K562 (cell line): ENCODE results near the gene RPH3AL. TPM values are rescaled to one million over a fixed set of nuclear protein-coding genes. Genes with fewer than 3 reads are reported as not detected.

Experiments
- ATAC-seq: fragments of 200-7000 bp; cut with Tn5 transposase; 3 replicates; pipeline ENCODE4 v1.9.1; 2020; ENCODE audit warnings: moderate library complexity
- BruUV-seq: library from RNA; stranded (reverse); fragments of 400-500 nt; replicated peaks from 2 replicates; lab custom pipeline; 2021; lab: Mats Ljungman, UMichigan
- CTCF ChIA-PET: fragments of 300-600 bp; formaldehyde crosslinking; extraction: SDS; loops from one replicate; lab custom pipeline; 2021; ENCODE audit warnings: low intra/inter-chr PET ratio; lab: Yijun Ruan, JAX
- POLR2A ChIA-PET: fragments of 300-600, 350-650 bp; sonication (Branson Sonifier 250); formaldehyde crosslinking; extraction: SDS; loops from one replicate; lab custom pipeline; 2021; ENCODE audit warnings: antibody characterized with exemption, inconsistent platforms; lab: Yijun Ruan, JAX
- DNase-seq, 4 experiments: peaks; one replicate each; pipeline versions ENCODE4 v3.0.0 to v3.0.0-alpha.2; 2011 to 2018; ENCODE audit warnings: low spot score in 3 of 4, mixed read lengths in 3 of 4; ENCODE audit errors: extremely low read depth in 1 of 4
- FAIRE-seq: peaks from 2 replicates; lab custom pipeline; 2011; peaks lifted over from hg19 to GRCh38; lab: Jason Lieb, UNC
- H2AFZ ChIP-seq: 2 replicates; pipeline ENCODE4 v1.6.0; 2011; ENCODE audit warnings: low read depth, low read length, control low read depth, inconsistent platforms
- H3K27ac ChIP-seq: fragments of 200-600 bp; 3 replicates; pipeline ENCODE4 v1.8.0; 2011; ENCODE audit warnings: low read depth, mild to moderate bottlenecking, control low read depth, inconsistent platforms, low read length, moderate library complexity, mixed read lengths; ENCODE audit errors: extremely low read depth
- H3K27me3 ChIP-seq, 2 experiments: fragments of 300-600 bp in 1 of 2; 2 replicates in 1 of 2; 3 replicates in 1 of 2; pipeline versions ENCODE4 v1.6.0 to v1.8.0; 2011; ENCODE audit warnings: inconsistent platforms in 2 of 2, low read length in 2 of 2, mild to moderate bottlenecking in 1 of 2, mixed read lengths in 1 of 2, moderate library complexity in 1 of 2; ENCODE audit not compliant: control insufficient read depth in 2 of 2, insufficient read depth in 2 of 2
- H3K36me3 ChIP-seq: fragments of 300-600 bp; 3 replicates; pipeline ENCODE4 v1.8.0; 2011; ENCODE audit warnings: mild to moderate bottlenecking, low read length, inconsistent platforms; ENCODE audit not compliant: control insufficient read depth, insufficient read depth
- H3K4me1 ChIP-seq, 2 experiments: fragments of 200-600 bp in 1 of 2; replicated peaks in 1 of 2; 2 replicates in 1 of 2; 3 replicates in 1 of 2; pipeline versions ENCODE4 v1.5.1 to v1.8.0; 2011; ENCODE audit warnings: inconsistent platforms in 2 of 2, low read length in 2 of 2, mild to moderate bottlenecking in 1 of 2, mixed read lengths in 1 of 2, moderate library complexity in 1 of 2; ENCODE audit not compliant: control insufficient read depth in 2 of 2, insufficient read depth in 2 of 2
- H3K4me2 ChIP-seq: 2 replicates; pipeline ENCODE4 v1.6.1; 2011; ENCODE audit warnings: low read length, control low read depth, inconsistent platforms, mixed read lengths; ENCODE audit not compliant: insufficient read depth
- H3K4me3 ChIP-seq: fragments of 200-600 bp; sonication (generic), shearing (Covaris generic); 2 replicates; pipeline ENCODE4 v1.5.1; 2016; ENCODE audit warnings: control low read depth, inconsistent platforms
- H3K79me2 ChIP-seq: fragments of 200-600 bp; 3 replicates; pipeline ENCODE4 v1.8.0; 2011; ENCODE audit warnings: low read length, inconsistent platforms; ENCODE audit not compliant: control insufficient read depth, insufficient read depth
- H3K9ac ChIP-seq, 2 experiments: 2 replicates each; pipeline versions ENCODE4 v1.6.0 to v1.6.1; 2011; ENCODE audit warnings: low read depth in 2 of 2, low read length in 2 of 2, control low read depth in 1 of 2, inconsistent platforms in 1 of 2, mild to moderate bottlenecking in 1 of 2, mixed read lengths in 1 of 2; ENCODE audit not compliant: insufficient read depth in 1 of 2
- H3K9me1 ChIP-seq: one replicate; pipeline ENCODE4 v1.6.0; 2011; ENCODE audit warnings: inconsistent platforms, mild to moderate bottlenecking, low read length, moderate library complexity; ENCODE audit not compliant: control insufficient read depth, insufficient read depth
- H3K9me3 ChIP-seq: replicated peaks from 2 replicates; pipeline ENCODE4 v1.5.1; 2011; ENCODE audit warnings: low read depth, low read length, inconsistent platforms; ENCODE audit not compliant: control insufficient read depth, insufficient read depth
- H4K20me1 ChIP-seq: replicated peaks from 2 replicates; pipeline ENCODE4 v1.6.1; 2011; ENCODE audit warnings: low read length, inconsistent platforms, mixed read lengths; ENCODE audit not compliant: control insufficient read depth, insufficient read depth
- HES1 ChIP-seq: fragments of 450-650 bp; IDR thresholded peaks from 2 replicates; pipeline ENCODE4 v1.6.1; 2016; ENCODE audit warnings: low read depth, mild to moderate bottlenecking, moderate library complexity
- HIVEP1 ChIP-seq: fragments of 250-450 bp; sonication (Bioruptor Pico); IDR thresholded peaks from 2 replicates; pipeline ENCODE4 v1.4.0; 2020; ENCODE audit warnings: mild to moderate bottlenecking
- IFI16 ChIP-seq: fragments of 250-450 bp; sonication (Bioruptor Pico); IDR thresholded peaks from 2 replicates; pipeline ENCODE4 v2.1.2; 2022; ENCODE audit warnings: mild to moderate bottlenecking, inconsistent platforms
- LARP7 ChIP-seq: fragments of 450-650 bp; IDR thresholded peaks from 2 replicates; pipeline ENCODE4 v1.6.1; 2016
- OTX1 ChIP-seq: fragments of 450-650 bp; formaldehyde crosslinking; IDR thresholded peaks from 2 replicates; pipeline ENCODE4 v1.4.0; 2022; ENCODE audit warnings: mild to moderate bottlenecking
- PBX2 ChIP-seq, 2 experiments: IDR thresholded peaks in 1 of 2; conservative IDR thresholded peaks in 1 of 2; 2 replicates each; pipeline ENCODE4 v1.6.1; 2016; ENCODE audit warnings: low read depth in 2 of 2, mild to moderate bottlenecking in 1 of 2, missing compliant biosample characterization in 1 of 2, missing genetic modification characterization in 1 of 2, moderate library complexity in 1 of 2
- PHTF2 ChIP-seq: fragments of 250-450 bp; sonication (Bioruptor Pico); IDR thresholded peaks from 2 replicates; pipeline ENCODE4 v1.5.0; 2021; ENCODE audit warnings: mild to moderate bottlenecking
- SFPQ ChIP-seq: fragments of 200-400 bp; formaldehyde crosslinking; IDR thresholded peaks from 2 replicates; pipeline ENCODE4 v1.6.1; 2017; ENCODE audit warnings: mild to moderate bottlenecking, low read depth, low read length, moderate library complexity
- THRAP3 ChIP-seq: fragments of 450-650 bp; IDR thresholded peaks from 2 replicates; pipeline ENCODE4 v1.6.1; 2016; ENCODE audit warnings: mild to moderate bottlenecking, inconsistent platforms, borderline replicate concordance
- ZBTB9 ChIP-seq: fragments of 450-650 bp; formaldehyde crosslinking; IDR thresholded peaks from 2 replicates; pipeline ENCODE4 v1.4.0; 2020; ENCODE audit warnings: mild to moderate bottlenecking, moderate library complexity
- ZNF280B ChIP-seq: fragments of 250-450 bp; sonication (Bioruptor Pico); IDR thresholded peaks from 2 replicates; pipeline ENCODE4 v1.5.1; 2021; ENCODE audit warnings: mild to moderate bottlenecking
- ZNF282 ChIP-seq: sonication (generic); formaldehyde crosslinking; IDR thresholded peaks from 2 replicates; pipeline ENCODE4 v1.8.1; 2023; ENCODE audit warnings: missing genetic modification reagents
- WGBS: fragments of 100-300 bp; shearing (Covaris generic); methylation state at CpG from one replicate; pipeline ENCODE4 v1.1.6; 2016; ENCODE audit warnings: low coverage, mixed read lengths; ENCODE audit not compliant: insufficient coverage; ENCODE audit errors: missing lambda C conversion rate; 5-methylcytosine and 5-hydroxymethylcytosine counted together
- in situ Hi-C: fragments of 300-500 bp; cut with MboI; formaldehyde crosslinking; loops from 4 replicates; pipeline ENCODE4 v1.15.0; 2018; ENCODE audit warnings: inconsistent platforms, mixed read lengths
- intact Hi-C: fragments of 100-400 bp; cut with micrococcal nuclease; formaldehyde crosslinking; loops from 2 replicates; pipeline ENCODE4 v1.14.2; 2022
- polyA plus RNA-seq, 8 experiments: library from polyadenylated mRNA; depleted of rRNA in 4 of 8; stranded (reverse) in 5 of 8; unstranded in 3 of 8; fragments of >200 nt; fragmentation: Nextera tagmentation in 2 of 8; fragmentation: Illumina TruSeq in 1 of 8; extraction: Ambion mirVana in 2 of 8; extraction: Trizol in 1 of 8; gene quantifications; 2 replicates each; pipeline versions ENCODE4 v1.2.1 to v1.2.3, GENCODE V29; 2011 to 2014; ENCODE audit warnings: inconsistent platforms in 1 of 8, missing spikeins in 1 of 8
- total RNA-seq, 7 experiments: library from RNA; depleted of rRNA in 6 of 7; stranded (reverse); fragments of >200 nt in 6 of 7; fragmentation: Illumina TruSeq in 2 of 7; extraction: Trizol in 2 of 7; gene quantifications; 2 replicates each; pipeline versions ENCODE4 v1.2.1 to v1.2.3, GENCODE V29; 2011 to 2021; ENCODE audit warnings: low replicate concordance in 1 of 7

The RPH3AL gene
- total and polyA plus RNA-seq, 9 of the 15 experiments (the other 6 are each of a cell fraction or from before 2014, with no cell fraction given): 0.18 to 1.7 (median 0.39) TPM

GRCh38 chr17:205148-205669 is 147.4 kb downstream of the RPH3AL start:
- WGBS: 0% methylated on average over 3 of the region's 10 CpGs
- Histone ChIP-seq H3K27me3 (peaks cover 3 to 47% of the 10 kb centered on the region in 2 experiments; a peak in 3 of 5 replicates), H3K9ac (no peak overlapping the region), H3K9me1 (no peaks in the 10 kb centered on the region), H2AFZ (no peak overlapping the region), H3K79me2 (no peaks in the 10 kb centered on the region), H3K4me1 (0 out of 5 replicates have a peak, but pooled peaks cover 0 to 3% of the 10 kb centered on the region in 2 experiments), H3K4me2 (no peak overlapping the region), H3K4me3 (no peak overlapping the region), H4K20me1 (no peaks in the 10 kb centered on the region; the same call in 1 of the 2 replicates), H3K9me3 (no peaks in the 10 kb centered on the region; the same call in 1 of the 2 replicates), H3K27ac (no peak overlapping the region), H3K36me3 (no peaks in the 10 kb centered on the region)
- intact Hi-C loops: no loop called here
- ATAC-seq (no peak), FAIRE-seq (no peak), DNase-seq (no peak)
- in situ Hi-C loops: no loop called here
- POLR2A ChIA-PET: no interaction called here
- BruUV-seq: no TSS peak
- CTCF ChIA-PET: no interaction called here
- TF ChIP-seq SFPQ: no peak
- no peak for TF ChIP-seq ZNF282
- TF ChIP-seq HIVEP1 (CRISPR knock-in tag): no peak
- no peak for TF ChIP-seq OTX1 (CRISPR knock-in tag)
- TF ChIP-seq HES1: no peak
- TF ChIP-seq IFI16 (CRISPR knock-in tag): no peak
- no peak for TF ChIP-seq PBX2 (CRISPR knock-in tag; IDR thresholded peaks at IDR 0.05; ENCODE audit: low read depth)
- TF ChIP-seq PBX2 (tag; conservative IDR thresholded peaks at IDR 0.05; ENCODE audit: low read depth): no peak
- TF ChIP-seq ZNF280B (CRISPR knock-in tag): no peak
- TF ChIP-seq ZBTB9 (CRISPR knock-in tag): no peak
- no peak for TF ChIP-seq LARP7
- no peak for TF ChIP-seq PHTF2 (CRISPR knock-in tag)
- TF ChIP-seq THRAP3: no peak
